ENCODE data around the gene KDM3B.
A peak's percentile ranks its signal among the peaks of the same experiment; 100 is the strongest.
"Not testable (repeated sequence)": the region's sequence is repeated elsewhere in the genome, so short reads cannot be mapped to it uniquely, and the experiment has no call there.

The KDM3B gene

GRCh38 chr5:138350563-138350890 is 2.0 kb upstream of the KDM3B start:
- DNase-seq (ENCODE audit: low read depth in 2 of 2), result no peak

GRCh38 chr5:138351056-138351455 is 1.4 kb upstream of the KDM3B start:
- DNase-seq (ENCODE audit: low read depth in 2 of 2), result no peak

- DNase-seq (ENCODE audit: low read depth in 2 of 2), result no peak
Observed at GRCh38 chr5:138351517-138351916, 968 bp upstream of the KDM3B start.

GRCh38 chr5:138352722-138353559 is 456 bp downstream of the KDM3B start:
- DNase-seq (ENCODE audit: low read depth in 2 of 2), result peak; percentile 28 to 46

GRCh38 chr5:138353560-138354080 is 1.1 kb downstream of the KDM3B start:
- DNase-seq (ENCODE audit: low read depth in 2 of 2), result no peak

- DNase-seq (ENCODE audit: low read depth in 2 of 2), result no peak
Observed at GRCh38 chr5:138354387-138354786, 1.9 kb downstream of the KDM3B start.

- peak; percentile 32 to 34 for DNase-seq (ENCODE audit: low read depth in 2 of 2)
Observed at GRCh38 chr5:138354926-138355378, 2.5 kb downstream of the KDM3B start.

- no peak for DNase-seq (ENCODE audit: low read depth in 2 of 2)
Observed at GRCh38 chr5:138359621-138360020, 7.1 kb downstream of the KDM3B start.

GRCh38 chr5:138360941-138361452 is 8.5 kb downstream of the KDM3B start:
- no peak for DNase-seq (ENCODE audit: low read depth in 2 of 2)

- no peak for DNase-seq (ENCODE audit: low read depth in 2 of 2)
Observed at GRCh38 chr5:138364576-138364975, 12.1 kb downstream of the KDM3B start.

- DNase-seq (ENCODE audit: low read depth in 2 of 2), result no peak
Observed at GRCh38 chr5:138366632-138367382, 14.3 kb downstream of the KDM3B start.

- DNase-seq (ENCODE audit: low read depth in 2 of 2), result no peak
Observed at GRCh38 chr5:138369261-138369660, 16.8 kb downstream of the KDM3B start.

GRCh38 chr5:138369706-138370105 is 17.2 kb downstream of the KDM3B start:
- no peak for DNase-seq (ENCODE audit: low read depth in 2 of 2)

- DNase-seq (ENCODE audit: low read depth in 2 of 2), result no peak
Observed at GRCh38 chr5:138370537-138370936, 18.1 kb downstream of the KDM3B start.

- no peak for DNase-seq (ENCODE audit: low read depth in 2 of 2)
Observed at GRCh38 chr5:138371454-138371853, 19.0 kb downstream of the KDM3B start.

- no peak for DNase-seq (ENCODE audit: low read depth in 2 of 2)
Observed at GRCh38 chr5:138372225-138372624, 19.7 kb downstream of the KDM3B start.

GRCh38 chr5:138372653-138373052 is 20.2 kb downstream of the KDM3B start:
- DNase-seq (ENCODE audit: low read depth in 2 of 2), result no peak

GRCh38 chr5:138382347-138382746 is 29.9 kb downstream of the KDM3B start:
- no peak for DNase-seq (ENCODE audit: low read depth in 2 of 2)

- DNase-seq (ENCODE audit: low read depth in 2 of 2), result no peak
Observed at GRCh38 chr5:138385660-138386059, 33.2 kb downstream of the KDM3B start.

GRCh38 chr5:138386290-138386689 is 33.8 kb downstream of the KDM3B start:
- DNase-seq (ENCODE audit: low read depth in 2 of 2), result no peak

- no peak for DNase-seq (ENCODE audit: low read depth in 2 of 2)
Observed at GRCh38 chr5:138389332-138389731, 36.8 kb downstream of the KDM3B start.

- DNase-seq (ENCODE audit: low read depth in 2 of 2), result not testable (repeated sequence)
Observed at GRCh38 chr5:138389911-138390310, 37.4 kb downstream of the KDM3B start.
